ENCODE data around the gene SAG.
"Not testable (repeated sequence)": the region's sequence is repeated elsewhere in the genome, so short reads cannot be mapped to it uniquely, and the experiment has no call there.

SAG gene

DNA sequence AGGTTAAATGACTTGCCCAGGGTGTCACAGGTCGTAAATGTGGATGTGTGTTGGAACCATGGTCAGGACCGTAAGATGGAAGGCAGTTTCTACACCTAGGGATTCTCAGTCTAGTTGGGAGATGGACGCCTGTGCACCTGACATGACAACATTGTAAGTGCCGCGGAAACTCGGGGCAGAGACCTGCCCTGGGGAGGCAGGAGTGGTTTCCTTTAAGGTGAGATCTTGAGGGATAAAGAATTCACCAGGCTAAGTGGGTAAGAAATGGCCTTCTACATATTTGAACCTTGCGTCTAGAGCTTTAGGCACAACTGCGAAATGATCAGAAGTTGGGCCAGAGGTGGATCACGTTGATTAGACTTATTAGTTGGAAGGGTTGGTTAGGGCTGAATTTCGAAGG lies 48.3 kb downstream of the SAG start:
- no peak for DNase-seq (ENCODE audit: low read depth)

DNA sequence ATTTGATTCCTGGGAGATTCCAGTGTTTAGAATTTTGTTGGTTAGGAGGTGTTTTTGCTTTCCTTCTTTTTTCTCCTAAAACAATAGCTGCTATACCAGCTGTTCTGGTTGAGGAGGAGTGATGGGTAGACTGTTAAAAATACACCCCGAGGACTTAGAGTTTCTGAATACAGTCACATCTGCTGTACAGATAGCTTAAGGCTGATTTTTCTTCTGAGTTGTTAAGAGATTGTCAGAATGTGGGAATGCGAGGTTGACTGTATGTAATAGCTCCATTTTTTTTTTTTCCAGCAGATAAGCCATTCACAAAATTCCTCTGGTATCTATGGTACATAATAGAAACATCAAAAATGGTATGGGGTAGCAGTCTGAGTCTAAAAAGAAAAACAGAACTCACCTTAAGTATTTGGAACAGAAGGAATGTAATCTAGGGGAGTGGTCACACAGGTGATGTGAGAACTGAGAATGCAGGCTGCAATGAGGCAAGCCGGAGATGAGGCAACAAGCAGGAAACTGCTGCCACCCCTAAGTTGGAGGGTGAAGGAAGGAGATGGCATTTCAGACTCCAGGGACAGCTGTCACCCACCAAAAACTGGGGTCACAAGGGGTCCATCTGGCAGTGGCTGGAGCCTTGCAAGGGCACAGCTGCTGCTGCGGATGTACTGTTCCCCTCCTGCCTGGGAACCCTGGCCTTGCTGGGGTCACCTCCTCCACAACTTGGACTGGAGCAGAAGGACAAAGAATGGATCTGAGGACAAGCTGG lies 49.1 kb downstream of the SAG start:
- no peak for DNase-seq (ENCODE audit: low read depth)

- DNase-seq (ENCODE audit: low read depth), result no peak
Observed at GRCh38 chr2:233358335-233358734, 50.7 kb downstream of the SAG start.

DNA sequence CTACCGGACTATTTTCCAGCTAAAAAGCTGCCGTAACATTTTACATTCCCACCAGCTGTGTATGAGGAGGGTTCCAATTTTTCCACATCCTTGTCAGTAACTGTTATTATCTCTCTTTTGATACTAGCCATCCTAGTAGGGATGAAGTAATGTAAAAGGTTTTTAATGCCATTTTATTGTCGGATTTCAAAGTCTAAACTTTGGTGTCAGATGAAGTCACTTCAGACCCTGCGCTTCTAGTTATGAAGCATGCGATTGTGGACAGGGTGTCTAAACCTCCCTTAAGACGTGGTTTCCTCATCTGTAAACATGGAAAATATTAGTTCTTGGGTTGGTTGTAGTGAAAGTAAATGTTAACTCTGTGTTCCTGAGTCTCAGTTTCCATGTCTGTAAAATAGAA lies 51.3 kb downstream of the SAG start:
- no peak for DNase-seq (ENCODE audit: low read depth)

DNA sequence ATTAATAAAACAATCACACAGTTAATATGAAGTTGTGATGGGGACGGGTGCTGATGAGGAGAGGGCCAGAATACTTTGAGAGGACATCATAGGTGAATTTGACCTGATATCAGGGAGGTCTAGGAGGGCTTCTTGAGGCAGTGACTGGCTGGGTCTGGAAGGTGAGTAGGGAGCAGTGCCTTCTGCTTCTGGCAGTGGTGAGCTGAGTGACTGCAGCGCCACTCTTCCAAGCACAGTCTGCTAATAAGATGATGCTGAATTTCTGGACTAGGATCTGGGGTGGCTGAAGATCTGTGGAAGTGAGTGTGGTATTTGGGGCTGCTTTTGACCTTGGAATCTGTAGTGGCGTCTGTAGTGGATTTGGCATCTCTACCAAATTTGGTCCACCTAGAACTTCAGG lies 52.2 kb downstream of the SAG start:
- no peak for DNase-seq (ENCODE audit: low read depth)

DNA sequence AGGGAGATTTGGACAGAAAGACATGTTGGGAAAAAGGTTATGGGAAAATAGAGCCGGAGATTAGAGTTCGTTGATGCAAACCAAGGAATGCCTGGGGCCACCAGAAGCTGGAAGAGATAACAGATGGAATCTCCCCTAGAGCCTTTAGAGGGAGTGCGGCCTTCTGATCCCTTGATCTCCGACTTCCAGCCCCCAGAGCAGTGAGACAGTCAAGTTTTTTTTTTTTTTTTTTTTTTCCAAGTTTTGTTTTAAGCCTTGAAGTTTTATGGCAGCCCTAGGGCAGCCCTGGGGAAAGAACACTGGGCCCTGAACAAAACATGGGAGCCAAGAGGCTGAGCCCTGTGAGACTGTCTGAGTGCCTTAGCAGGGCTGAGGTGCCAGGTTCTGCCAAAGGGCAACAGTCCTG lies 53.2 kb downstream of the SAG start:
- no peak for DNase-seq (ENCODE audit: low read depth)

GRCh38 chr2:233361297-233361696 lies 53.7 kb downstream of the SAG start:
- DNase-seq (ENCODE audit: low read depth), result no peak

DNA sequence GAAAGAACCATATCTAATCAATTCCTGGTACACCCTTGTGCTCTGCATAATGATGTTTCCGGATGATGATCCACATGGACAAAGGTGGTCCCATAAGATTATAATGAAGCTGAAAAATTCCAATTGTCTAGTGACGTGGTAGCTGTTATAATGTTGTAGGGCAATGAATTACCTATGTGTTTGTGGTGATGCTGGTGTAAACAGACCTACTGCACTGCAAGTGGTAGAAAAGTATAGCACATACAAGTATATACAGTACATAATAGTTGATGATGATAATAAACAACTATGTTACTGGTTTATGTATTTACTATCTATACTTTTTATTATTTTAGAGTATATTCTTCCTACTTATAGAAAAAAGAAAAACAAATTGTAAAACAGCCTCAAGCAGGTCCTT lies 55.1 kb downstream of the SAG start:
- DNase-seq (ENCODE audit: low read depth), result no peak

GRCh38 chr2:233363744-233364235 lies 56.2 kb downstream of the SAG start:
- no peak for DNase-seq (ENCODE audit: low read depth)

- no peak for DNase-seq (ENCODE audit: low read depth)
Observed at GRCh38 chr2:233365861-233366520, 58.4 kb downstream of the SAG start.

- no peak for DNase-seq (ENCODE audit: low read depth)
Observed at GRCh38 chr2:233367586-233367985, 60.0 kb downstream of the SAG start.

DNA sequence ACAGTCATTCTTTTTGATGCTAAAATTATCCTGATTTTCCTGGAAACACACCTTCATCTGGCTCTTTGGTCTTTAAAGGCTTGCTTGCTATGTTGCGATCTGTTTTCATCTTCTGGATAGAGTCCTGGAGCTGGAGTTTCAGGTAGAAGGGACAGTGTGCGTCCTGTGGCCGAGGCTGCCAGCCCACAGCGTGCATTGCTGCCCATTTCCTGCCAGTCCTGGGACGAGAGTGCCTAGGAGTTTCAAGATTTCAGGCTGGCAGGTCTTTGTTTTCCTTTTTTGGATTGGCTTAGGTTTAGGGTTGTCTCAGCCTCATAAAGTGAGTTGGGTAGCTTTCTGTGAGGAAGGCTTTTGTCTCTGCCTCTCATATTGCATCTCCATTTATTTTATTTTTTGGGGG lies 61.1 kb downstream of the SAG start:
- no peak for DNase-seq (ENCODE audit: low read depth)

DNA sequence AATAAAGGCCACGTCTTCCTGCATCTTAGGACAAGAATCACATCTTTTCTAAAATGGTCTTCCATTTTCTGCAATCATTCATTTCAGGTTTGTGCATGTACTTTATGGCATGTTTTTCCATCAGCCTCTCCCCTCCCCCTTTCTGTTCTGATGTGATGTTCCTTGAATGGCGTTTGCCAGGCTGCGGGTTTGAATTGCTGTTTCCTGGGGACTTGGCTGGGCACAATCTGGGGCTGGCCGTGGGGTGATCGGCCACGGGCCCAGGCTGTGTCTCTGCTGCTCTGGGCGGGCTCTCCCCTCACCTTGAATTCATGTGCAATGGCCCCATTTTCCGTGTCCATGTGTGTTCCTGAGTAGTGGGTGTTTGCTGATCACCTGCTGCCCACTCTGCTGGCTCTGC lies 61.8 kb downstream of the SAG start:
- DNase-seq (ENCODE audit: low read depth), result no peak

DNA sequence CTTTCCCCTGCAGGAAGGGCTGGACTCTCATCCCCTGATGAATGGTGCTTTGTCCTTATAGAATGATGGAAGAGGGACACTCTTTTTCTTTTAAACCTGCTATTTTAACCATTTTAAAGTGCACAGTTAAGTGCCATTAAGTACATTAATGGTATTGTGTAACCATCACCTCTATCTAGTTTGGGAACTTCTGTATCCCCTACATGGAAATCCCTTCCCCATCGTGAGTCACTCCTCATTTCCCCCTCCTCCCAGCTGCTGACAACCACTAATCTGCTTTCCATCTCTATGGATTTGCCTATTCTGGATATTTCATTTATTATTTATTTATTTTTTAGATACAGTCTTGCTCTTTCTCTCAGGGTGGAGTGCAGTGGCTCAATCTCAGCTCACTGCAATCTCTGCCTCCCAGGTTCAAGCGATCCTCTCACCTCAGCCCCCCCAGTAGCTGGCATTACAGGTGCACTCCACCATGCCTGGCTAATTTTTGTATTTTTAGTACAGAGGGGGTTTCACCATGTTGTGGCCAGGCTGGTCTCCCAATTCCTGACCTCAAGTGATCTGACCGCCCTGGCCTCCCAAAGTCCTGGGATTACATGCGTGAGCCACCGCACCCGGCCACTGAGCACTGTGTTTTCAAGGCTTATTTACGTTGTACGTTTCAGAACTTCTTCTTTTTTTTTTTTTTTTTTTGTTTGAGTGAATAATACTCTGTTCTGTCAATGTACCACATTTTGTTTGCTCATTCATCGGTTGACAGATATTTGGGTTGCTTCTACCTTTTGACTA lies 62.5 kb downstream of the SAG start:
- DNase-seq (ENCODE audit: low read depth), result no peak

DNA sequence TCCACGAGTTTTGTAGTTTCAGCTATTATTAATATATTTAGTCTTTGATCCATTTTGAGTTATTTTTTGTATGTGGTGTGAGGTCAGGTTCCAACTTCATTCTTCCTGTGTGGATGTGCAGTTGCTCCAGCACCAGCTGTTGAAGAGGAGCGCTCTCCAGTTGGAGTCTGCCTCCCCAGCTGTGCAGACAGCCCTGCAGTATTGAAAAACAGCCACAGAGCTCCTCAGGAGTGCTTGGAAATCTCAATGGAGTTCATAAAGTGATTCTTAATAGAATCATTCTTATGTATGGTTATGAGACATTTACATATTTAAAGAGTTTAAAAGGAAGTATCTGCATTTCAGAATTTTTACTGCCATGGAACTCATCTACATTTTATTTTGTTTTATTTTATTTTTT lies 64.0 kb downstream of the SAG start:
- no peak for DNase-seq (ENCODE audit: low read depth)

DNA sequence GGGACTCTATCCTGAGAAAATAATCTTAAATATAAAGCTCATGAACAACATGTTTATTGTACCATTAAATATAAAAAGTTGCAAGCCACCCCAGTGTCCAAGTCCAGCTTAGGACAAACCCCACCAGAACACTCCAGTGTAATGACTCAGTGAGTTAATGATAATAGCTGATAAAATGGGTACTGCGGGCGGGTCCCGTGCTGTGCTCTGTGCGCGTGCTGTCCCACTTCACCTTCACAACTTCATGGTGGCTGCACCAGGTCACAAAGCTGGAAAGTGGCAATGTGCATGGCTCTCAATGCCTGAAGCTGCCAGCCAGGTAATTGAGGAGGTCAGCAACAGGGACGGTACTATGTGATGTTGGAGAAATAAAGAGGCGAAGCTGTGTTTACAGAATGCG lies 65.2 kb downstream of the SAG start:
- DNase-seq (ENCODE audit: low read depth), result no peak

GRCh38 chr2:233373316-233373715 lies 65.7 kb downstream of the SAG start:
- no peak for DNase-seq (ENCODE audit: low read depth)

DNA sequence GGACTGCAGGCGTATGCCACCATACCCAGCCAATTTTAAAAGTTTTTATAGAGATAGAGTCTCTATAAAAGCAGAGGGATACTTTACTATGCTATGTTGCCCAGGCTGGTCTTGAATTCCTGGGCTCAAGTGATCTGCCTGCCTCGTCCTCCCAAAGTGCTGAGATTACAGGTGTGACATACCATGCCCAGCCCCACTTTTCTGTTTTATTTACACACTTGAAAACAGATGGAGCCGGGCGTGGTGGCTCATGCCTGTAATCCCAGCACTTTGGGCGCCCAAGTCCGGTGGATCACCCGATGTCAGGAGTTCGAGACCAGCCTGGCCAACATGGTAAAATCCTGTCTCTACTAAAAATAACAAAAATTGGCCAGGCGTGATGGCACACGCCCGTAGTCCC lies 67.2 kb downstream of the SAG start:
- DNase-seq (ENCODE audit: low read depth), result not testable (repeated sequence)

DNA sequence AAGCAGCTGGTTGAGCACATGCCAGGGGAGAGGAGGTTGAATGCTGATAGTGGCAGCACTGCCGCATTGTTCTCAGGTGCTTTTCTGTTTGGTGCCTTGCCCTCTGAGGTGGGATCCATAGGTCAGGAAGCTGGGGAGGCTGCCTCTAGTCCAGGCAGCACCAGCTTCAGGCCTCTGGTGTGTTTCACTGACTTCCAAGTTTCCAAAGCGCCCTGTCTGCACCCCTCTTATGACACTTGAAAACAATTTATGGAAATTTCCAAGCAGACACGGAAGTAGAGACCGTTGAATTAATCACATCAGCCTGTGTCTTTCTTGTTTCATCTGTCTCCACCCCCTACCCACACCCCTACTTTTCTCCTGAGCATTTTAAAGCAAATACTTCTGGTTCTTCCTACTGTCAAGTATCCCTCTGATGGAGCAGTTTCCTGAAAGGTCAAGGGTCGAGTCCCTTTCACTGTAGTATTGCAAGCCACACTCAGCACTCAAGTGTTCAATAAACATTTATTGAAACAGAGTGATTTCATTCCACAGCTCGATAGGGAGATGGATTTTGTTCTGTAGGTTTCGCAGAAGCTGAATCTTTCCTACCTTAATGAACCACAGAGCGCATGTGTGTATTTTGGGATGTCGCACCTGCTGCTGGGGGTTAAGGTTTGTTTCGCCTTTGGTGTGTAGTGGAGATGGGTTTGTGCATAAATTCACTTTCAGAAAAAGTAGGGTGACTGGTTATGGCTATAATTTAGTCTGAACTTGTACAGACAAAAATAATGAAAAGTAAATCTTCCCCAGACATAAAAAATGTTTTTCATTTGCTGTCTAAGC lies 68.1 kb downstream of the SAG start:
- no peak for DNase-seq (ENCODE audit: low read depth)

DNA sequence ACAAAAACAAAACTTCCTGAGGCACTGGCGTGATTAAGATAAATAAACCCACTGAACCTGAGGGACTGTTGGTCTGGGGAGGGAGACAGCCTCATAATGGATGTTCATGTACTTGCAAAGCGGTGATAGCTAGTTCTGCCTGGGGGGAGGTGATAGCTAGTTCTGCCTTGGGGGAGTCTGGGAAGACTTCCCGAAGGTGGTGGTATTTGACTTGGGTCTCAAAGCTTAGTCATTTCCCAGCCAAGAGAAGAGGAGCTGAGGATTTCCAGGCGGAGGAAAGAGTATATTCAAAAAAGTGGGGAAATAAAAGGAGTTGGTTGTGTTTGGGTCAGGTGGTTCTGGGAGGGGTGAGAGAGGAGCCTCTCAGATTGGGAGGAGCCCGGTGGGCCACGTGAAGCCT lies 71.4 kb downstream of the SAG start:
- no peak for DNase-seq (ENCODE audit: low read depth)

GRCh38 chr2:233379441-233379840 lies 71.8 kb downstream of the SAG start:
- DNase-seq (ENCODE audit: low read depth), result no peak

Data from activated T-cell treated with anti-CD3 and anti-CD28 coated beads for 48 hours (primary cell).